DMS153 treated with DMSO at 0.1 percent for 48 hours (cell line): ENCODE data around the gene CNIH2.
A peak's percentile ranks its signal among the peaks of the same experiment; 100 is the strongest.
"Not testable (repeated sequence)": the region's sequence is repeated elsewhere in the genome, so short reads cannot be mapped to it uniquely, and the experiment has no call there.

ENCODE experiments used
- DNase-seq: peaks from one replicate; lab custom pipeline; 2025; ENCODE audit not compliant: unreplicated experiment; lab: John Stamatoyannopoulos, UW

CNIH2 gene

GRCh38 chr11:66277471-66278362 lies at the start of gene CNIH2:
TSS of gene CNIH2 (plus strand) at chr11:66278175. CDS start at chr11:66278457, 282 bp downstream.
- no peak for DNase-seq

GRCh38 chr11:66228521-66228920 lies 49.5 kb upstream of the CNIH2 start:
- DNase-seq: no peak

DNA sequence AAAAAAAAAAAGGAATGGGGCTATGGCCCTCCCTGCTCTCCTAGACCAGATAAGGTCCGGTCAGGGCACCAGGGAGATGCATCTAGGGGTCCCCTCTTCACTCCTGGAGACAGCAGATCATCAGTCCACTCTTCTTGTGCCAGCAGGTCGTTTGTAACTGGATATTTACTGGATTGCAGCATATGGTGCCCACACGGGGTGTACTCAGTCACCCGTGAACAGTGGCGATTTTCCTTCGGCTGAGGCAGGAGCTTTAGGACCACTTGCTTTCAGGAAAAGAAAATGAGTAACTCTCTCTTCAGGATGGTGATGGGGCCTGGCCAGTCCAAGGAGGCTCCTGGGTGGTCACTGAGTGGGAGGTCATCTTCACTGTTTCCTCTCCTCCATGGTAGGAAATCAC lies 47.8 kb upstream of the CNIH2 start:
- no peak for DNase-seq

- DNase-seq: no peak
Observed at GRCh38 chr11:66230978-66231377, 47.0 kb upstream of the CNIH2 start.

- DNase-seq: peak; percentile 11
Observed at GRCh38 chr11:66231561-66231960, 46.4 kb upstream of the CNIH2 start.

DNA sequence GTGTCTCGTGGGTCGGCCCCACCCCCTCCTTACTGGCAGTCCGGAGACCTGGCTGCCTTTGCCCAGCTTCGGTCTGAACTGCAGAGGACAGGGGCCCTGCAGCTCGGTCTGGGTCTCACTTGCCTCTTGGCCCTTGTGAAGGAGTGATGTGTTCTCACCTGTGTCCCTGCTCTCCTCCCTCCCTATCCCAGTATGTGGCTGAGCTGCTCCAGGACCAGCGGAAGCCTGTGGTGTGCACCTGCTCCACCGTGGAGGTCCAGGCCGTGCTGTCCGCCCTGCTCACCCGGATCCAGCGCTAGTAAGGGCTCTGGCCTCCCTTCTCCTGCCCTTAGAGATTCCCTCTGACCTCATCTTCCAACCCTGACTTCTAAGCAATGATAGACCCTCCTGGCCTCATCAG lies 45.2 kb upstream of the CNIH2 start:
- DNase-seq: no peak

DNA sequence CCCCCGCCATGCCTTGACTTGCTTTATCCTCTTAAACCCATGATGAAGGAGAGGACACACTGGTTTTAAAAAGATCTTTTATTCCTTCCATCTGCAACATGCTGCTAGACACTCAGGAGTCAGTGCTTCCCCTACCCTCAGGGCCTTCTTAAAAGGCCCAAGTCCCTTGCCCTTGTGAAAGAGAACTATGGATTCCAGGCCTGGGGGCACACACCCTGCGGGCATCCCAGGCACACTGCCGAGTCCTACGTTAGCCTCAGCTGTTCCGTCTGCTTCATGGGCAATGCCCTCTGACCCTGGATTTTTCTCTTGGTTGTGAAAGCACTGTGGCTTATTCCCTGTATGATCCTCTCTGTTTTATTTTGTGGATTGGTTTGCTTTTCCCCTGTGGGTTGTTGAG lies 44.7 kb upstream of the CNIH2 start:
- DNase-seq: no peak

GRCh38 chr11:66235141-66235540 lies 42.8 kb upstream of the CNIH2 start:
- no peak for DNase-seq

DNA sequence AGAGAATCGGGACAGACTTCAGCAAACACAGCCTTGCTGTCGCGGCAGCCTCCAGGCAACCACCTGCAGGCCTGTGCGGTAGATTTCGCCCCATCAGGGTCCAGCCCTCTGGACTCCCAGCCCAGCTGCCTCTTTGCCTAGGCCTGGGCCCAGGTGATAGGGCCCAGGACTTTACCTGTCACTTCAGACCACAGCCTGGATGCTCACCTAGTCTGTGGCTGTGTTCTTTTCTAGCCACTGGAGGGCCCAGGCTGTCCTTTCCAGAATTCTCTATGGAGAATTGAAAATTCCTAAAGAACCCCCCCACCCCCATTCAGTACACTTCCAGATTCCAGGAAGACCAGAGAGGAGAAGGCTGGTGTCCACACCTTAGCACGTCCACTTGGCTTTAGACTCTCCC lies 40.1 kb upstream of the CNIH2 start:
- DNase-seq: no peak

DNA sequence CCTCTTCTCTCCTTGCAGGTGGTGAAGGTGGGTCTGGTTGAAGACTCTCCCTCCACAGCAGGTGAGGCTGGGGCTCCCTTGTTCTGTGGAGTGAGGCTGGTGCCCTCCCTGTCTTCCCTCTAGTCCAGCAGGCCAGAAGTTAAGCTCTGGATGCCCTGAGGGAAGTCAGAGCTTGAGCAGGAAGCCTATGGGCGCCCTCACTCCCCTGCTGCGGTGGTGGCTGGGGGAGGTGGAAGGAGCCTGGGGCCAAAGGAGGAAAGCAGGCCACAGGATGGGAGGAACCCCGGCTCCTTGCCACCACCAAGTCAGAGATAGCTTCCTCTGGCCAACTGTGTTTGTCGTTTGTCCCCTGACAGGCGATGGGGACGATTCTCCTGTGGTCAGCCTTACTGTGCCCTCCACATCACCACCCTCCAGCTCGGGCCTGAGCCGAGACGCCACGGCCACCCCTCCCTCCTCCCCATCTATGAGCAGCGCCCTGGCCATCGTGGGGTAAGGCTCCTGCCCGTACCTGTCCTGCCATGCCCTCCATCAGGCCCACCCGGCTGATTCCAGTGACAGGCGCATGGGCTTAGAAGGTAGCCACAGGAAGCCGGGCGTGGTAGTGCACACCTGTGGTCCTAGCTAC lies 39.1 kb upstream of the CNIH2 start:
- DNase-seq: no peak

- no peak for DNase-seq
Observed at GRCh38 chr11:66239511-66239910, 38.5 kb upstream of the CNIH2 start.

- DNase-seq: no peak
Observed at GRCh38 chr11:66239998-66240780, 37.8 kb upstream of the CNIH2 start.

DNA sequence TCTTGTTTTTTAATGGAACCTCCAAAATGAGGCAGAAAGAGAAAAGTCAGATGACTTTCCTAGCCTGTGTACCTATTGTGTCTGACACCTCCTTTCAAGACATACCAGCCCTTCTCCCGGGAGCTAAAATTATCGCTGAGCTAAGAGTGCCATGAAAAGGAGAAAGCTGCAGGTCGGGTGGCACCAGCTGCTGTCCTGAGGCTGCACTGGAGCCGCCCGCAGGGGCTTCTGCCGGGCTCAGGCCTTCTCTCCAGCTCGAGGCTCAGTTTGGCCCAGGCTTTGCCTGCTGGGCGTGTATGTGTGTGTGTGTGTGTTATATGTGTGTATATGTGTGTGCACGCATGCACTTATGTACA lies 37.2 kb upstream of the CNIH2 start:
- no peak for DNase-seq

GRCh38 chr11:66242095-66242765 lies 35.7 kb upstream of the CNIH2 start:
- no peak for DNase-seq

GRCh38 chr11:66243782-66244535 lies 34.0 kb upstream of the CNIH2 start:
- DNase-seq: no peak

- no peak for DNase-seq
Observed at GRCh38 chr11:66247295-66247694, 30.7 kb upstream of the CNIH2 start.

DNA sequence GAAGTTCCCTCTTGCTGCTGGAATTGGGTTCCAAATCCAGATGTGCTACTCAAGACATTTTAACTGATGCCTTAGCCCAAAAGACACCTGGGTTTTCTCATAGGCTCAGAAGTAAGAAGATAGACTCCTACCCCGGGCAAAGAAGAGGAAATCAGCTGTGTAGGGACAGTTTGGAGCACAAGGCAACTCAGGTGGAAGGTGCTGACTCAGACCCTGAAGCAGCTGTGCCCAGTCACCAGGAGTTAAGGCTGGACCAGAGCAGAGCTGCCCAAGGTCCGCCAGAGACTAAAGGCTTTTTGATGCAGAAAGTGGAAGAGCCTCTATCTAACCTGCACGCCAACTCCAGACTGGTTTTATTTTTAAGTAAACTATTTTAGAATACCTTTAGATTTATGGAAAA lies 30.2 kb upstream of the CNIH2 start:
- no peak for DNase-seq

GRCh38 chr11:66248903-66249302 lies 29.1 kb upstream of the CNIH2 start:
- no peak for DNase-seq

DNA sequence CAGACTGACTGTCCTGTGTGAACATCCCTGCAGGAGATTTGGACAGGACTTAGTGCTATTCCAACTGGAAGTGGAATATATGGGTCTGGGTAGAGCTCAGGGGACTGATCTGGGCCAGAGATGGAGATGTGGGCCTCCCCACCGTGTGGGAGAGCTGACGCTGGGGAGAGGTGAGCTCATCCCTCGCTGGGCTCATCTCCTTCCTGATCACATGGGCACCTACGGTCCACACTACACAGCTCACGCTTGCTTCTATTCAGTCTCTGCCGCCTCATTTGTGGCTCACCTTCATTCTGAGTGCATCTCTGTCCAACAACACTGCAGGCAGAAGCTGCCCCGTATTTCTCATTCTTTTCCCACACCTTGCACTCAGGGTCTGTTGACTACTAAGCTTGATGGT lies 26.2 kb upstream of the CNIH2 start:
- no peak for DNase-seq

DNA sequence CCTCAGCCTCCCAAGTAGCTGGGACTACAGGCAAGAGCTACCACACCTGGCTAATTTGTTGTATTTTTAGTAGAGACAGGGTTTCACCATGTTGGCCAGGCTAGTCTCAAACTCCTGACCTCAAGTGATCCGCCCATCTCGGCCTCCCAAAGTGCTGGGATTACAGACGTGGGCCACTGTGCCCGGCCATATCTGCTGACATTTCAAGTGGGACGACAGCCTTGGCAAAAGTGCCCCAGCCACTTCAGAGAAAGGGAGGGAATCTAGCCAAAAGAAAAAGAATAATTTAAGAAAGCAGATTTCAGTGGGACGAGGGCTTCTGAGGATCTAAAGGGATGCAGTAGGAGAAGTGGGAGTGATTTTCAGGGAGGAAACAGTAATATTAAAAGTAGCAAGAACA lies 24.9 kb upstream of the CNIH2 start:
- DNase-seq: not testable (repeated sequence)

DNA sequence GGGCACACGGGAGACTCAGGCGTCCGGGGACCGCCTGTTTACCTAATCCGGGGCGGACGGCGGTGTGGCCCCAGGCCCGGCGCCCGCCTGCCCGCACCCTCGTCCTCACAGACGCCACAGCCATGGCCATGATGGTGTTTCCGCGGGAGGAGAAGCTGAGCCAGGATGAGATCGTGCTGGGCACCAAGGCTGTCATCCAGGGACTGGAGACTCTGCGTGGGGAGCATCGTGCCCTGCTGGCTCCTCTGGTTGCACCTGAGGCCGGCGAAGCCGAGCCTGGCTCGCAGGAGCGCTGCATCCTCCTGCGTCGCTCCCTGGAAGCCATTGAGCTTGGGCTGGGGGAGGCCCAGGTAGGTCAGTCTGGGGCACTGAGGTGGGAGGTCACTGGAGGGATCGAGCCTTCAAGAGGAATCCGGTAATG lies 19.5 kb upstream of the CNIH2 start:
- DNase-seq: no peak
